Ovary (tissue), 9 donors: Measurements from ENCODE around the gene IFT88. TPM values are rescaled to one million over a fixed set of nuclear protein-coding genes. Genes with fewer than 3 reads are reported as not detected.

Experiments
- DNase-seq, 5 donors: peaks; one replicate each; pipeline ENCODE4 v3.0.0-alpha.2; 2019 to 2020
- H3K27ac ChIP-seq, 2 donors: fragments of 200-600 bp; one replicate each; pipeline versions ENCODE4 v1.5.1 to v1.8.0; 2019 to 2022
- H3K27me3 ChIP-seq: fragments of 200-600 bp; one replicate; pipeline ENCODE4 v1.8.0; 2022
- H3K36me3 ChIP-seq: fragments of 200-600 bp; sonication (generic); one replicate; pipeline ENCODE4 v1.5.1; 2019
- H3K4me1 ChIP-seq: one replicate; pipeline ENCODE4 v1.8.1; 2013; ENCODE audit warnings: mild to moderate bottlenecking, moderate library complexity; ENCODE audit not compliant: insufficient read depth
- H3K4me3 ChIP-seq: fragments of 200-600 bp; sonication (generic); one replicate; pipeline ENCODE4 v1.5.1; 2017
- H3K9me3 ChIP-seq, 2 donors: fragments of 200-600 bp in 1 of 2; sonication (generic) in 1 of 2; one replicate each; pipeline versions ENCODE4 v1.5.1 to v1.8.1; 2013 to 2019; ENCODE audit warnings: mild to moderate bottlenecking in 1 of 2, moderate library complexity in 1 of 2
- CTCF ChIP-seq, 3 donors: fragments of 450-650 bp in 2 of 3; fragments of 200-600 bp in 1 of 3; IDR thresholded peaks; one replicate each; pipeline versions ENCODE4 v1.5.1 to v1.8.0; 2016 to 2022; ENCODE audit warnings: antibody characterized with exemption in 3 of 3, mild to moderate bottlenecking in 1 of 3
- EP300 ChIP-seq: sonication (generic); formaldehyde crosslinking; IDR thresholded peaks from one replicate; pipeline ENCODE4 v1.6.1; 2017; ENCODE audit warnings: antibody characterized with exemption
- POLR2A ChIP-seq: fragments of 450-650 bp; IDR thresholded peaks from one replicate; pipeline ENCODE4 v1.6.1; 2017; ENCODE audit warnings: antibody characterized with exemption, mild to moderate bottlenecking, moderate library complexity
- WGBS, 3 donors: extraction: QIAGEN DNeasy Blood & Tissue Kit in 1 of 3; methylation state at CpG; one replicate each; pipeline versions ENCODE4 v1.1.5 to v1.1.7; 2013 to 2017; 5-methylcytosine and 5-hydroxymethylcytosine counted together
- intact Hi-C, 4 donors: fragments of 100-400 bp; cut with DNase I; formaldehyde crosslinking; loops; one replicate each; pipeline versions ENCODE4 v1.11.0 to v1.15.1; 2022 to 2023
- polyA plus RNA-seq, 2 donors: library from polyadenylated mRNA; stranded (reverse); fragments of 200-250 nt in 1 of 2; fragments of 350-450 nt in 1 of 2; fragmentation: Illumina TruSeq in 1 of 2; extraction: RNeasy Lipid Tissue Mini Kit (QIAGEN cat#74804) in 1 of 2; gene quantifications; one replicate each; pipeline ENCODE4 v1.2.3, GENCODE V29; 2013 to 2014
- total RNA-seq, 7 donors: library from RNA; depleted of rRNA in 2 of 7; stranded (reverse); fragments of >200 nt in 2 of 7; fragmentation: NEBNext Ultra II Directional in 3 of 7; extraction: Animal tissue kit (Norgen Biotek cat#: 25700) in 3 of 7; gene quantifications; one replicate each; pipeline versions ENCODE4 v1.1.0 to v1.2.4, GENCODE V29; 2016 to 2023
- donor health status: DM: no; HTN: no; CAD: no; lungs with moderate emphysema.
- donor health status: DM: no; HTN: no; CAD: no.
- donor health status: Bipolar disorder and iron deficiency.
- donor health status: DM: yes; HTN: yes; CAD: no.
- donor health status: DM: no; HTN: no; CAD: no.
- donor health status: DM: yes; HTN: yes; CAD: no.

Gene IFT88
- total and polyA plus RNA-seq, 9 donors, result 12.1 to 30.6 (median 22.9) TPM

DNA sequence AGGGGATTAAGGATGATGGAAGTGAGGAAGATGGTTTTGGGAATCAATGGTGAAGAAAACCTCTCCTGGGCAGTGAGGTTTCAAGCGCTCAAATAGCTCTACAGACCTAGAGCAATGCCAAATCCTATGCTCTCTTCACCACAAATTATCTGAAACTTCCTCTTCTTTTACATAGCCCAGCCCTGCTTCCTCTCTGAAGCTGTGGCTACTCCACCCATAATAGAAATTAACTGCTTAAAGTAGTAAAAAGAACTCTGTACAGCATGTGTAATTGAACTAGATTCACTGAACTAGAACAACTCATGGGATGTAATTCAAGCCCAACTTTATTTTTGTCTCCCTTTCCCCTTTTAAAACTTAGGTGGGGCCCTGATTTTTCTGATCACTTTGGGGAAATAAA, 20.4 kb upstream of the IFT88 start:
- intact Hi-C loops, result no loop called here
- H3K9me3 ChIP-seq, result no peaks in the 10 kb centered on the region
- WGBS, 3 donors, result 64 to 83% (median 82%) methylated on average over 1 of the region's 1 CpG

GRCh38 chr13:20547479-20547908, 19.5 kb upstream of the IFT88 start:
- H3K27me3 ChIP-seq, result no peaks in the 10 kb centered on the region
- no peaks in the 10 kb centered on the region for H3K9me3 ChIP-seq
- intact Hi-C loops, result no loop called here
- WGBS, 3 donors, result 84 to 89% (median 84%) methylated on average over 4 of the region's 4 CpGs
- DNase-seq, result no peak
- no peak overlapping the region for H3K27ac ChIP-seq
- no peaks in the 10 kb centered on the region for H3K4me1 ChIP-seq
- H3K4me3 ChIP-seq, result no peak overlapping the region
- H3K36me3 ChIP-seq, result no peaks in the 10 kb centered on the region
- TF ChIP-seq EP300 (no peak), POLR2A (no peak), CTCF (IDR thresholded peaks at IDR 0.05) (no peak)

More for the DNA sequence above, 20.4 kb upstream of the IFT88 start:
- no peak for DNase-seq
- no peaks in the 10 kb centered on the region for H3K4me1 ChIP-seq
- H3K27ac ChIP-seq, result no peak overlapping the region
- H3K4me3 ChIP-seq, result no peak overlapping the region
- H3K36me3 ChIP-seq, result no peaks in the 10 kb centered on the region
- TF ChIP-seq POLR2A, result no peak
- TF ChIP-seq EP300, result no peak
- TF ChIP-seq CTCF (IDR thresholded peaks at IDR 0.05), result no peak
- no peaks in the 10 kb centered on the region for H3K27me3 ChIP-seq

DNA sequence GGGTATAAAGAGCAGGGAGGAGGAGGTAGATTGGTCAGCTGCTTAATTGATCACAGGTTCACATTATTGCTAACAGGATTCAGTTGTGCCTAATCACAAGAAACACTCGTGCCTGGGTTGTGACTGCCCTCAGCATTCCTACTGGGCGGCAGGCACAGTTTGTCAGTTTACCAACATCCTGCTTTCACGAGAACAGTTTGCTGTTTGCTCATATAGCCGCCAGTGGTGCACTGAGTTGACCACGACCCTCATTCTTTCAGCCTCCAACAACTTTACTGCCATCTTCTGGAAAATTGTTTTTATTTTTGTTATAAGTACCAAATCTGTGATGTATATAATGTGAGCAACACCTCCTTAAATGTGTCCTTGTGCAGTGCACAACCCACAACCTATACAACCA, 16.2 kb upstream of the IFT88 start:
- Histone ChIP-seq H3K9me3 (no peaks in the 10 kb centered on the region), H3K36me3 (no peaks in the 10 kb centered on the region), H3K4me1 (no peaks in the 10 kb centered on the region), H3K27ac (no peak overlapping the region), H3K4me3 (no peak overlapping the region), H3K27me3 (no peaks in the 10 kb centered on the region)
- WGBS, 3 donors, result 50 to 60% (median 54%) methylated on average over 5 of the region's 5 CpGs
- intact Hi-C loops, result no loop called here
- DNase-seq, result no peak
- TF ChIP-seq CTCF (IDR thresholded peaks at IDR 0.05) (no peak), POLR2A (no peak), EP300 (no peak)

- intact Hi-C loops, result no loop called here
- no peaks in the 10 kb centered on the region for H3K27me3 ChIP-seq
- no peak overlapping the region for H3K4me3 ChIP-seq
- no peak for TF ChIP-seq CTCF (IDR thresholded peaks at IDR 0.05)
- no peak for TF ChIP-seq EP300
- no peak for TF ChIP-seq POLR2A
- H3K27ac ChIP-seq, result no peak overlapping the region
- 46 to 59% (median 58%) methylated on average over 3 of the region's 3 CpGs for WGBS, 3 donors
- H3K9me3 ChIP-seq, result no peaks in the 10 kb centered on the region
- H3K36me3 ChIP-seq, result no peaks in the 10 kb centered on the region
- DNase-seq, result no peak
- H3K4me1 ChIP-seq, result no peaks in the 10 kb centered on the region
Observed at GRCh38 chr13:20553311-20553710, 13.6 kb upstream of the IFT88 start.
